WI38 (cell line): ENCODE results near the gene CEMIP.

Source experiments
- H3K4me3 ChIP-seq: 2 replicates; pipeline ENCODE4 v1.5.1; 2011; ENCODE audit warnings: low read depth, mild to moderate bottlenecking, control low read depth, low read length
- TF ChIP-seq, protein P1 (sequence below): IDR thresholded peaks from 2 replicates; pipeline ENCODE4 v1.5.1; 2012; ENCODE audit warnings: low read depth, mild to moderate bottlenecking, control low read depth, low read length

The CEMIP gene

GRCh38 chr15:80939216-80939615 lies 160.0 kb downstream of the CEMIP start:
- TF ChIP-seq, protein P1, sequence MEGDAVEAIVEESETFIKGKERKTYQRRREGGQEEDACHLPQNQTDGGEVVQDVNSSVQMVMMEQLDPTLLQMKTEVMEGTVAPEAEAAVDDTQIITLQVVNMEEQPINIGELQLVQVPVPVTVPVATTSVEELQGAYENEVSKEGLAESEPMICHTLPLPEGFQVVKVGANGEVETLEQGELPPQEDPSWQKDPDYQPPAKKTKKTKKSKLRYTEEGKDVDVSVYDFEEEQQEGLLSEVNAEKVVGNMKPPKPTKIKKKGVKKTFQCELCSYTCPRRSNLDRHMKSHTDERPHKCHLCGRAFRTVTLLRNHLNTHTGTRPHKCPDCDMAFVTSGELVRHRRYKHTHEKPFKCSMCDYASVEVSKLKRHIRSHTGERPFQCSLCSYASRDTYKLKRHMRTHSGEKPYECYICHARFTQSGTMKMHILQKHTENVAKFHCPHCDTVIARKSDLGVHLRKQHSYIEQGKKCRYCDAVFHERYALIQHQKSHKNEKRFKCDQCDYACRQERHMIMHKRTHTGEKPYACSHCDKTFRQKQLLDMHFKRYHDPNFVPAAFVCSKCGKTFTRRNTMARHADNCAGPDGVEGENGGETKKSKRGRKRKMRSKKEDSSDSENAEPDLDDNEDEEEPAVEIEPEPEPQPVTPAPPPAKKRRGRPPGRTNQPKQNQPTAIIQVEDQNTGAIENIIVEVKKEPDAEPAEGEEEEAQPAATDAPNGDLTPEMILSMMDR = no peak
- H3K4me3 ChIP-seq = no peak overlapping the region

- H3K4me3 ChIP-seq = no peak overlapping the region
- TF ChIP-seq, protein P1 = no peak
Observed at GRCh38 chr15:80940331-80940730, 161.2 kb downstream of the CEMIP start.

GRCh38 chr15:80940851-80941250 lies 161.7 kb downstream of the CEMIP start:
- TF ChIP-seq, protein P1 = no peak
- H3K4me3 ChIP-seq = no peak overlapping the region

DNA sequence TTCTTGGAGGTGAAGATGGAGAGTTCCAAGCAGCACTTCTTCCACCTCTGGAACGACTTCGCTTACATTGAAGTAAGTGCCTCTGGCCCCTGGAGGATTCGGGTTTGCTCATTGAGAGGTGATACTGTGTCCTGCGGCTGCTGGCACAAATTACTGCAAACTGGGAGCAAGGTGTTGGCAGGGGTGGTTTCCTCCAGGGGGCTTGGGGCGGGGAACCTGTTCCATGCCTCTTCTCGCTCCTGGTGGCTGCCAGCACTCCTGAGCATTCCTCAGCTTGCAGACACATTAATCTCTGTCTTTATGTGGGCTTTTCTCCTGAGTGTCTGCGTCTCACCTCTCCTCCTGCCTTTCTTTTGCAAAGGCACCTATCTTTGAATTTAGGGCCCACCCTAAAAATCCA lies 163.1 kb downstream of the CEMIP start:
- no peak overlapping the region for H3K4me3 ChIP-seq
- TF ChIP-seq, protein P1 = no peak

DNA sequence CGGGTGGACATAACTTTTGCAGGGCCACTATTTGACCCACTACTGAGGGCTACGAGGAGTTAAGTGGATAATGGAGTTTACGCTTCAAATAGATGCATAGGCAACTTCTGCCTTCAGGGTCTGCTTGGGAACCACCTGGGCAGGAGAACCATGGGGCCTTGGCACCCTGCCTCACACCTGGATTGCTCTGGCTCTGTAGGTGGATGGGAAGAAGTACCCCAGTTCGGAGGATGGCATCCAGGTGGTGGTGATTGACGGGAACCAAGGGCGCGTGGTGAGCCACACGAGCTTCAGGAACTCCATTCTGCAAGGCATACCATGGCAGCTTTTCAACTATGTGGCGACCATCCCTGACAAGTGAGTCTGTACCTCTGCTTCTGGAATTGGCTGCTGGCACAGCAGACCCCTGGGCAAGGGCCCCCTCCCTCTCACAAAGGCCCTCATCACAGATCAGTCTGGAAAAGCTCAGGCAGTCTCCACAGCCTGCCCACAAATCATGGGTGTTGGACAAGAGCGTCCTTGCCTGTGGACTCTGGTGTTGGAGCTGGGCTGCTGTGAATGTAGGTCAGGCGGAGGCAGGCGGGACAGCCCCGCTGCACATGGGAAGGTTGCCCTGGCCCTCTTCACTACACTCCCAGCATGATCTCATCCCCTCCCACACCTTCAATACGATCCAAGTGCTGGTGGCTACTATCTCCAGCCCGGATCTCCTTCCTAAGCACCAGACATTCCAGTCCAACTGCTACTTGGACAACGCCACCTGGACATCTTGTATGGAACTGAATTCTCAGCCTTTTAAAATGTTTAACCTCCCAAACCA lies 163.8 kb downstream of the CEMIP start:
- TF ChIP-seq, protein P1 = no peak
- no peak overlapping the region for H3K4me3 ChIP-seq

DNA sequence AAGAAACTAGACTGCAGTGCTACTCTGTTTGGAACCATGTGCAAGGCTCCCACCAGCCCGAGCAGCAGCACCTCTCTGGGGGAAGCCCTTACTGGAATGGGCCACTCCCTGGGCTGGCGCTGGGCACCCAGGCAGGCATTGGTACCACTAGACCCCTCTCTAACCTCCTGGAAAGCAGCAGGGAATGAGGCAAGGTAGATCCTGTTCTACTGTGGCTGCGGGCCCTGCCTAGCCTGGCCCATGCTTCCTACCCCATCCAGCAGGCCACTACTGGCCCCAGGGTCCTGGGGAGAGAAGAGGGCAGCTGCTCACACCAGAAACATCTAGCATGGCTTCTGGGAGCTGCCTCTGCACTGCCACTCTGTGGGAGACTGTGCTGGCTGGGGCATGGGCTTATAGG lies 165.6 kb downstream of the CEMIP start:
- H3K4me3 ChIP-seq = no peak overlapping the region
- TF ChIP-seq, protein P1 = no peak

GRCh38 chr15:80945605-80946004 lies 166.4 kb downstream of the CEMIP start:
- no peak overlapping the region for H3K4me3 ChIP-seq
- TF ChIP-seq, protein P1 = no peak
